Measurements from ENCODE around the gene PPP2R5C.

PPP2R5C gene

DNA sequence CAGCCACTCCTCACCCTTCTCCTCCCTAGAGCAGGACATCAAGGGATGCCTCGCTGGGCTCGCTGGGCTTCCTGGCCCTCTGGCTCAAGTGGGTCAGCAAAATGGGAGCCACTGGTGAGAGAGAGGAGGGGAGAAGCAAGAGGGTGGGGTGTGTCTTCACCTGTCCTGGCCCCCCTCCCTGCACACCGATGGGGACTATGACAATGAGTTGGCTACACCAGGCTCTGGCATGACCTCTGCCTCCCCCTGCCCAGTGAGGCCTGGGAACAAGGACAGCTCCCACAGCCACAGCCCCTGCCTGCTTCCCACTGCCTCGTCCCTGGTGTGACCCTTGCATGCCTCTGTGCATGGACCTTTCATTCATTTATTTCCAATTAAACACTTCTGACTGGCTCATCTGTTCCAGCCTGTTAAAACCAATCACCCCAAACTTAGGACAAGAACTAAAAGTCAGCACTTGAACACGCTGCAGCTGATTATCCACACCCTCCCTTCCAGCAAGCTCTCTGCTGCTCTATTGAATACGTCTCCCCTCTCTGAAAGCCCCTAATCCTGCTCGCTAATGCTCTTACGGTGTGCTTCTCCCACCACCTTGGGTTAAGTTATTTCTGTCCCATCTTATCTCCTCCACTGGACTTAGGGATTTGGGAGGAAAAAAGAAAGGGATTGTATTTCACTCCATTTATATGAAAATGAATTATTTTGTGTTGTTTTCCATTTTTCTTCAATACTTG lies 5.8 kb upstream of the PPP2R5C start:
- no peak for DNase-seq

- no peak for DNase-seq
Measured at GRCh38 chr14:101757064-101757838, 4.3 kb upstream of the PPP2R5C start.

DNA sequence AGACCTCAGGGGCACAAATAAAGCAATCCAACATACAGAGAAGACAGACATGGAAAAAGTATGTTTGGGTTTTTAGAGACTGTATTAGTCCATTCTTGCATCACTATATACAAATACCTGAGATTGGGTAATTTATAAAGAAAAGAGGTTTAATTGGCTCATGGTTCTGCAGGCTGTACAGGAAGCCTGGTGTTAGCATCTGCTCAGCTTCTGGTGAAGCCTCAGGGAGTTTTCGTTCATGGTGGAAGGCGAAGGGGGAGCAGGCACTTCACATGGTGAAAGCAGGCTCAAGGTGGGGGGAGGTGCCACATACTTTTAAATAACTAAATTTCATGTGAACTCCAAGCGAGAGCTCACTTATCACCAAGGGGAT lies 3.7 kb upstream of the PPP2R5C start:
- DNase-seq: no peak

DNA sequence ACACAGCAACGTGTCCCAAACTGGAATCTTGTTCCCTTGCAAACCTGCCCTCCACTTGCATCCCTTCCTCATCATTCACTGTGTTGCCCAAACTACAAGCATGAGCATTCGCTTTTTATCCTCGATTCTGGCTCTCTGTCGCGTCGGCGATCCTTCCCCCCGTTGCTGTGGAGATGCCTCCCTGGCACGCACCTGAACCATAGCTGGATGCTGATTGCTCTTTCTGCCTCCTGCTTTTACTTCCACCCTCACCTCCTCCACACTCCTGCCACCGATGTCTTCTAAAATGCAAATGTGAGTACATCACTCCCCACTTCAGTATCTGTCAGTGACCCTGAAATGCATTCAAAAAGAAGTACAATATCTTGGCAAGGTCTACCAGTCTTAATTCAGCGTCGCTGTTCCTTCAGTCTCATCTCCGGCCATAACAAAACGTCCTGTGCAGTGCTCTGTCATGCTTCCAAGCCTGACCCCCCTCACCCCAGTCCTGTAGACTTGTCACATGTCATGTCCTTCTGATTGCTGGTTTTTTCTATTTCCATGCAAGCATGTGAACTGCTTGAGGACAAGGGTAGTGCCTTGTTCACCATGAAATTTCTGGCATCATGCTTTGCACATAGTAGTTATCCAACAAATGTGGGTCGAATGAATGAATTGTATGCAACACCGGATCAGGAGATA lies 2.5 kb upstream of the PPP2R5C start:
- no peak for DNase-seq

DNA sequence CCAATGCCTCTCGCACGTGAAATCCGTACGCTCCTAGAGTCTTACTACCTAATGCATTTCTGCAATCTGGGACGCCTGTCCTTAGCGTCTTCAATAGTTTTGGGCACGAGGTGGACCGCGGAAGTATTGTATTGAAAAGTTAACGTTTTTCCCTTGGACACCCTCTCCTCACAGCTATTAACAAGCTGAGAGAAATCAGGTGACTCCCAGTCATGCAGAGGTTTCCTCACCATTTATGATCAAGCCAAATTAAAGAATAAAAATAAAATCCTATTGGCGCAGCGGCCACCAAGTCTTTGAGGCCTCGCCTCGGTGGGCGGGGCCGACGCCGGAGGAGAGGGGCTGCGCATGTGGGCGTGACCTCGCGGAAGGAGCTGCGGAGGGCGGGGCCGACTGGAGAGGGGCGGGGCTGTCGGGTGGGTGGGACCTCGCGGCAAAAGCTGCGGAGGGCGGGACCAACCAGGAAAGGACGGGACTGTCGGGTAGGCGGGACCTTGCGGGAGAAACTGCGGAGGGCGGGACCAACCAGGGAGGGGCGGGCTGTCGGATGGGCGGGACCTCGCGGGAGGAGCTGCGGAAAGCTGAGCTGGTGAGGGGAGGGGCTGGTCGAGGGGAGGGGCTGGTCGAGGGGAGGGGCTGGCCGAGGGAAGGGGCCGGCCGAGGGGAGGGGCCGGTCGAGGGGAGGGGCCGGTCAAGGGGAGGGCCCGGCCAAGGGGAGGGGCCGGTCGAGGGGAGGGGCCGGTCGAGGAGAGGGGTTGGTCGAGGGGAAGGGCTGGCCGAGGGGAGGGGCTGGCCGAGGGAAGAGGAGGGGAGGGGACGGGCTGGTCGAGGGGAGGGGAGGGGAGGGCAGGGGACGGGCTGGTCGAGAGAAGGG lies 1.1 kb upstream of the PPP2R5C start:
- DNase-seq: peak; percentile 98

DNA sequence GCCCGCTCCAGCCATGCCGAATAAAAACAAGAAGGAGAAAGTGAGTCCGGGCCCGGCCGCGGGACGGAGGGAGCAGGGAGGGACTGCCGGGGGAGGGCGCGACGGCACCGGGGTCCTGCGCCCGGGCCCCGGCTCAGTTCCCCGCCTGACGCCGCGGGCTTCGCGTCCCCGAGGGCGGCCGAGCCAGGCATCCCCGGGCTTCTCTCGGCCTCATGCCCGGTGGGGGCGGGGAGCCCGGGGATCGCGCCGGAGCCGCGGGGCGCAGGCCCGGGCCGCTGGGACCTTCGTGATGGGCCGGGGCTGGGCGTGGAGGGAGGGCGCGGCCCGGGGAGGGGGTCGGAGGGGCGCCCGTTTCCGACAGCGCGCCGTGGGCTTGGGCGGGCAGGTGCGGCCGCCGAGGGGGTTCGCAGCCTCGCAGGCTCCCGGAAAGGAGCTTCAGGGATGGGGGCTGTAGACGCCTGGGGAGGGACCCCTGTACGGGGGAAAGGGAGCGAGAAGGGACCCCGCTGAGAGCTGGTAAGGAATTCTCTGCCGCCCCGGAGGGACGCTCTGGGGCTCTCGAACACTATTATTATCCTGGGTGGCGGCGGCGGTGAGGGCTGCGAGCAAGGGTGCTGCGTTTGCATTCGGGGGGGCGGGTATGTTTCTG lies 496 bp downstream of the PPP2R5C start:
- DNase-seq: peak; percentile 48

DNA sequence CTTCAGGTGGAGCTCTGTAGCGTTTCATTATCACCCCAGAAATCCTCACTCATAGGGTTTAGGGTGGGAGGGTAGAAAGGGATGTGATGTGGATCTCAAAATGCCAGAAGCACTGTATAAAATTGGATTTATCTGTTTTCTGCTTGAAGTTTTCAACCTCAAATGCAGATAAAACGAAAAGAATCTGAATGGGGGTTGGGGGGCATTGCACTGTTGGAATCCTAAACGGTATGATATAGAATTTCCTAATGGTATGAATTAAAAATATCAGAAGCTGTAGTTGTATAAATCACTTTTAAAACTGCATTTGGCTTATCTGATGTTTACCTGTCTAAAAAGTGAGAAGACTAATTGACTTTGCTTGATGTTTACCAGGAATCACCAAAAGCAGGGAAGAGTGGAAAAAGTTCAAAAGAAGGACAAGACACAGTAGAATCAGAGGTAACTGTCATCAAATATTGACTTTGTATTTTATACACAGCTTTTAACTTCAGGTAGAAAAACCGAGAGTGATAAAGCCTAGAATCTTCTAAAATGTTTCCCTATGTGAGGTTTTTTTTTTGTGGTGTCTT lies 1.1 kb downstream of the PPP2R5C start:
- DNase-seq: no peak

DNA sequence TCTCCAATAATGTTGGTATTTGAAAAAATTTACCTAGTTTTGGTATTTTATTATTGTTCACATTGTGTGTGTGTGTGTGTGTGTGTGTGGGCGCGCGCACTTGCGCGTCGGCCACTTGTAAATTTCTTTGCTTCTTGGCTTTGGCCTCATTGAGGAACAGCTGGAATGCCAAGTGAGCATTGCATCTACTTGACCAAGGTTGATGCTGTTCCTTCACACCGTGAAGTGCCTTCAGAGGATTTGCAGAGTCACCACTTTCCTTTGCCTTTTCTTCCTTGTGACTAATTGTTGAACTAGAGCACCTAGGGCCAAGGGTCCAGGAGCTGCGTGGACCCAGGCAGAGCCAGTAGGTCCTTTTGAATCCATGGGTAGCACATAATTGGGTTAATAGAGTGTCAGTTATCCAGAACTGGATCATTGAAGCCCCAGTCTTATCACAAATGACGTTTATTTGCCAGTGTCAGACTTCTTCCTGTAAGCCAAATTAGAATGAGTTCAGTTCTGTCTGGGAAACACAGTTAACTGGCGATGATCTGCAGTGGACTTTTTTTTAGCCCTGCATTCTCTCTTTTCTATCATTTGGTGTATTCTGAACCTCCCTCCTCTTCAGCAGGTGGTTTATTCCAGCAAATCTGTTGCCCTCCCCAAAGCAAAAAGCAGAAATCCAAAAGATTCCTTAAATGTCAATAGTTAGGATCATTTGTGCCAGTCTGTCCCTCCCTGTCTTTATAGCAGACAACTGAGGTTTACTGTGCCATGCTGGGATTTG lies 2.6 kb downstream of the PPP2R5C start:
- no peak for DNase-seq

DNA sequence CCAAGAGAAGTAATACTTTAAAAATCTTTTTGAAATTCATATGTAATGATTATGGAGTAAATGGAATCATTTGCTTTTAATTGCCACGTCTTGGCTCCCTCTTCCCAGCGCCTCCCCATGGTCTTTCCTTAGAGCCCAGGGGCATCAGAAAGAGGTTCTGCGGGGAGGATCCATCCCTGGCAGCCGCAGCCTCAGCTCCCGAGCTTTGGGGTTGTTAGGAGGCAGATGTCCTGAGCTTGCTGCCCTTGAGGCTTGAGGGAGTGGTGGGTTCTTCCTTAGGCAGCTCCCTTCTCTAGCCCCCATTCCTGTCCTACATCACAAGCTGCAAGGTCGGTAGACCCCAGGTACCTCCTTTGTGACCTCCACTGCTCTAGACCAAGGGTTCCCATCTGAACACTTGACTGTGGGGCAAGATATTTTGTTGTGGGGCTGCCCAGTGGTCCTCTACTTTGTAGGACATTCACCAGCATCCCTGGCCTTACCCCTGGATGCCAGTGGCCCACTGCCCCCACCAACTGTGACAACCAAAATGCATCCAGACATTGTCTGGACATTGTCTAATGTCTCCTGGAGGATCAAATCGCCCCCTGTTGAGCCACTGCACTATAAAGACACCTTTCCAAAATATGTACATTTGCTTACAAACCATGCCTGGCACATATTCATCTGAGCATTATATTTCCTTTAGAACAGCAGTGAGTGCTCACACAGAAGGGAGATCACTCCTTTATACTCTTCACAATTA lies 6.3 kb downstream of the PPP2R5C start:
- DNase-seq: no peak

- DNase-seq: no peak
Measured at GRCh38 chr14:101770183-101770582, 8.7 kb downstream of the PPP2R5C start.

GRCh38 chr14:101772770-101773169 lies 11.3 kb downstream of the PPP2R5C start:
- no peak for DNase-seq

DNA sequence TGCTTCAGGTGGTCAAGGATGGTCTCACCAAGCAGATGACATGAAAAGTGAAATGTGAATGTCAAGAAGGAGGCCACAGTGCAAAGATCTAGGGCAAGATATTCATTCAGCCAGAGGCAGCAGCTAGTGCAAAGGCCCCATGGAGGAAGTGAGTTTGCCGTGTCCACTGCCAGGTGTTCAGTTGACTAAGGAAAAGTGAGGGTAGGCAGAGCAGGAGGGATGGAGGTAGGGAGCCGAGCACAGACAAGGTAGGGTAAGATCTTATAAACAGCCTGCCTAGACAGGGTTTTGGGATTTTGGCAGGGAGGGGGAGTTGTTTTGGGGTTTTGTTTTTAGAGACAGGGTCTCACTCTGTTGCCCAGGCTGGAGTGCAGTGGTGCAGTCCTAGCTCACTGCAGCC lies 11.9 kb downstream of the PPP2R5C start:
- no peak for DNase-seq

DNA sequence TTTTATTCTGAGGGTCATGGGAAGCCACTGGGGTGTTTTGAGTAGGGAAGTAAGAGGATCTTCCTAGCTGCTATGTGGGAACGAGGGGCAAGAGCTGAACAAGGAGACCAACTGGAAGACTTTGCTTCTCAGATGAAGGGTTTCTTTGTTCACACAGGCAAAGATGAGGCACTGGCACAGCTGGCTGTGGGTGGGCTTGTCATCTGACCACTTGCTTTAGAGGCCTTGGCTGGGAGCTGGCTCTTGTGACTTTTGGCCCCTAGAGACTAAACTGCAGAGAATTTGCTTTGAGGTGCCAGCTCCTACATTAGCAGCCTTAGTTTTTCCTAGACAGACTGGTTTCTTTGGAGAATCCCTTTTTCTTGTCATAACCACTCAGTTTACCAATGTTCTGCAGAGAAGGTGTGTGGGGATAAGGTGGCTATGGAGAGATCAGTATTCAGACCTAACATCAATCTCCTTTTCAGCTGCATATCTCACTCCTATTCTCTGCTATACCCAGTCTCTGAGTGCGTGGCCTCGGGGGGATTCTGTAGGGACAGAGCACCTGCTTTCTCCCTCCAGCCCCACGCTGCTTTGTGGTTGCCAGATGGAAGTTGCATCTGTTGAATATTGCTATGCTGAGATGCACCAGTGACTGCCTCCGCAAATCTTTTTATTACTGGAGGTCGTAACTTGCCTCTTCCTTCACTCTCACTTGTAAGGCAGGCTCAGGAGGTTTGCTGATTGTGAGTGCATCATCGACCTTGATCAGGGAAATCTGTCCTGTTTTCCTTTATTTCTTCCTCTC lies 12.7 kb downstream of the PPP2R5C start:
- no peak for DNase-seq

- DNase-seq: no peak
Measured at GRCh38 chr14:101774814-101775213, 13.3 kb downstream of the PPP2R5C start.

DNA sequence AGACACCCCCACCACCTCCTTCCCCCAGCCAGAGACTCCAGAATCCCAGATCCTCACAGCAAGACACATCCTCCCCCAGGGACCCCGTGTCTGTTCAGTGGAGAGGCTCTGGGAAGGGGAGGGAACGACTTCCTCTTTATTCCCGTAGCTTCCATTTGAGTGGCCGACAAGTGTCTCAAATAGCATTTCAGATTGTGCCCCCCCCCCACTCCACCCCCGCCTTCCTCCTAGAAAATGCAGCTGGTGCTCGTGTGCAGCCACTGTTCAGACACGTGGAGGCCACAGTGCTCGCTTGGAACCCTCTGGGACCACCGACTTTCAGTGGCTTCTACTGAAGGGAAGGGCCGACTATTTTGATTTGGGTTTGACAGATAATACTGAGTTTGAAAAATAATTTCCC lies 14.3 kb downstream of the PPP2R5C start:
- DNase-seq: no peak

DNA sequence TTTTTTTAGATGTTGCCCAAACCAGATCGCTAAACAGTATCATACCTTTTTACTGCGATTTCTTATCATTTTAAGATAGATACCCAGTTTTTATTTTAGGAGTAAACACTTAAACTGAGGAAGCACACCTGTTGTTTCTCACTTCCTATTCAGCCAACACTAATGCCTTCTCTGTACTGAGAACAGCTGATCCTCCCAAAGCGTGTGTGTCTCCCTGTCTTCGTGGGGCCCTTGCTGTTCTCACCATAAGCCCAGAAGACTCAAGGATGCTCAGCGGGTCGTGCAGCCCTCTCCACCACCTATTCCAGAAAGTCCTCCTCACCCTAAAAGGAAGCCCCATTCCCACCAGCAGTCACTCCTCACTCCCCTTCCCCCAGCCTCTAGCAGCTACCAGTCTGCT lies 14.8 kb downstream of the PPP2R5C start:
- no peak for DNase-seq

- DNase-seq: no peak
Measured at GRCh38 chr14:101780390-101780789, 18.9 kb downstream of the PPP2R5C start.

DNA sequence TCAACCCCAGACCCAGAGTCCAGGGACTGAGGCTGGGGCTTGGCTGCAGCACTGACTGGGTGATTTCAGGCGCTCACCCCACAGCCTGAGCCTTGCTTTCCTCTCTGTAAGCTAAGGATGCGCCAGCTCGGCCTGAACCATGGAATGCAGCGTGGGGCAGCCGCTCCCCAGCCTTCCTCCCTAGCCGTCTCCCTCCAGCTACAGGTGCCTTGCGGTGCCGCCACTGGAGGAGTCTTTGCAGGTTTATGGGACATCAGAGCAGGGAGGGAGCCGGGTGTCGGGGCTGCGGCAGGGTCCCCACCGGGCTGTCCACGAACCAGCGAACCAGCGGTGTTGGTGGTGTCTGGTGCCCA lies 19.4 kb downstream of the PPP2R5C start:
- DNase-seq: no peak

GRCh38 chr14:101781240-101782061 lies 19.9 kb downstream of the PPP2R5C start:
- peak; percentile 53 for DNase-seq
